ENCODE data around the gene GRID1.

GRID1 gene

DNA sequence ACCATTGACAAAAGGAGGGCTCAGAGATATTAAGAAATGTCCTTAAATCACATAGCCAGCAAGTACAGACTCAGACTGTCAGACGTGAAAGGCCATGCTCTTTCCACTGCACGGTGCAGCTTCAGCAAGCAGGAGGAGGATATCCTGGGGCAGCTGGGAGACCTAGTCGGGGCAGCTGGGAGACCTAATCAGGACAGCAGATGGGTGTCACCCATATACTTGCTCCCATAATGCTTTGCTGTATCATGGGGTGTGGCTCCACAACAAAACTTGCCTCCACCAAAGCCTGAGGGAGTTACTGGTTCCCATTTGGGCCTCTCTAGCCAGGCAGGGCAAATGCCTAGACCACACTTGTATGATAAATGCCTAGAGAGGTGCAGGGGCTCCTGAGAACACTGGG, 55.4 kb downstream of the GRID1 start:
- peak; percentile 23 for DNase-seq

DNA sequence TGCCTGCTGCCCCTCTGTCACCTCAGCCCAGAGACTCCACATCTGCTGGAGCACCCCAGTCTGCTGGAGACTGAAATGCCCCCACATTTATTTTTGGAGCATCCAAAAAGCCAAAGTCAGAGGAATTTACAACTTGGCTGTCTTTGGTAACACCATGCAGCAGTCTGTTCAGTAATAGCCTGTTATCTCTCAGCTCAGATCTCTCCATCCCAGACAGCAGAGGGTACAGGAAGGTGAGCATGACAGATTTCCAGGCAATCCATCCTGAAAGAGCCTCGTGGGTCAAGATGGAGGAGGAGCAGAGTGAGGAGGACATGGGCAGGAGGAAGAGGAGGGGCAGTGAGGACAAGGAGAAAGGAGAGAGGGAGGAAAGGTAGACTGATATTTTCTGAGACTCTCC, 55.9 kb downstream of the GRID1 start:
- no peak for DNase-seq

DNA sequence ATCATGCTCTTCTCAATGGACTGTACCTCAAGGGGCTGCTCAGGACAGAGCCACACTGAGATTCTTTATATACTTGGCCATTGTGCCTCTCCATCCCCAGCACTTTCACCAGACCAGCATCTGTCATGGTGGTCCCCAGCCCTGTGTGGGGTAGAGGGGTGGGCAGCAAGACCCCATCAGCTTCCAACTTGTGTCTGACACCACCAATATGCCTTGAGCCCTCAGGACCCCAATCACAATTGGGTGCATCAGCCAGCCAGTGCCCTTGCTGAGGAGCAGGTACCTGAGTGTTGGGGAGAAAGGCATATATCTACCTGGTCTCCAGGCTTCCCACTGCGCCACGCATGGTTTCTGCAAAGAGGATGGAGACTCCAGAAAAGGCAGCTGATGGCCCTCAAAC, 56.3 kb downstream of the GRID1 start:
- no peak for DNase-seq

DNA sequence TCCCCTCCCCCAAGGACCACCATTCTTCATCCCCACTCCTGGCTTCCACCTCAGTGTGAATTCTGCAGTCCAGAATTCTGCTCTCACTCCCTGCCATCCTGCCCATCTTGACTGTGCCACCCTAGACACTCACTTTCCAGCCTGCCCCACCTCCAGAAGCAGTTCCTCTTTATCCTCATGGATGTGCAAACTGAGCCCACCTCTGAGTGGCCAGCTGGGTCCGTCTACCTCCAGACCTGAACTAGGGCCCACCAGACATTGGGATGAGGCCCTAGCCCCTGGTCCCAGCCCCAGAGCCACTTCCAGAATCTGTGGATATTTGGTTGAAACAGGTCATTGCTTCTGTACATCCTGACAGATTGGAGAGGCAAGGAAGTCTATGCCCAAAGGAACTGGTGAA, 58.5 kb downstream of the GRID1 start:
- no peak for DNase-seq

GRCh38 chr10:86306628-86307278, 59.8 kb downstream of the GRID1 start:
- DNase-seq: peak; percentile 68

- DNase-seq: no peak
Measured at GRCh38 chr10:86305521-86305920, 61.1 kb downstream of the GRID1 start.

- DNase-seq: no peak
Measured at GRCh38 chr10:86304436-86304835, 62.2 kb downstream of the GRID1 start.

- DNase-seq: no peak
Measured at GRCh38 chr10:86303626-86304025, 63.0 kb downstream of the GRID1 start.

DNA sequence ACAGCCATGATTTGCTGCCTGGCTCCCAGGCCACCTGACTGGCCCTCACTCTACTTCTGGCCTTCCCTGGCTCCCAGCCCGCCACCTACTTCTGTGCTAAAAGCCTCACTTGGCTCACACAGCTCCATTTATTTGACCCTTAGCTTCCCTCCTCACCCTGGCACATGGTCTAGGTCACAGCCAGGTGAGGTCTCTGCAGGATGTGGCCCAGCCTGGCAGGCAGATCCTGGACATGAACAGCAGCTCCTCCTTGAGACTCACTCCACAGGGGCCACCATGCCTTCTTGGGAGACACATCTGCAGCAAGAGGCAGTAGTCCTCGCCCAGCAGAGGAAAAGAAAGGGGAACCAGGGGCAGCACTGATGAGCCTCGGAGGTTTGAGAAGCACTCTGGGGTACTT, 64.6 kb downstream of the GRID1 start:
- DNase-seq: no peak

DNA sequence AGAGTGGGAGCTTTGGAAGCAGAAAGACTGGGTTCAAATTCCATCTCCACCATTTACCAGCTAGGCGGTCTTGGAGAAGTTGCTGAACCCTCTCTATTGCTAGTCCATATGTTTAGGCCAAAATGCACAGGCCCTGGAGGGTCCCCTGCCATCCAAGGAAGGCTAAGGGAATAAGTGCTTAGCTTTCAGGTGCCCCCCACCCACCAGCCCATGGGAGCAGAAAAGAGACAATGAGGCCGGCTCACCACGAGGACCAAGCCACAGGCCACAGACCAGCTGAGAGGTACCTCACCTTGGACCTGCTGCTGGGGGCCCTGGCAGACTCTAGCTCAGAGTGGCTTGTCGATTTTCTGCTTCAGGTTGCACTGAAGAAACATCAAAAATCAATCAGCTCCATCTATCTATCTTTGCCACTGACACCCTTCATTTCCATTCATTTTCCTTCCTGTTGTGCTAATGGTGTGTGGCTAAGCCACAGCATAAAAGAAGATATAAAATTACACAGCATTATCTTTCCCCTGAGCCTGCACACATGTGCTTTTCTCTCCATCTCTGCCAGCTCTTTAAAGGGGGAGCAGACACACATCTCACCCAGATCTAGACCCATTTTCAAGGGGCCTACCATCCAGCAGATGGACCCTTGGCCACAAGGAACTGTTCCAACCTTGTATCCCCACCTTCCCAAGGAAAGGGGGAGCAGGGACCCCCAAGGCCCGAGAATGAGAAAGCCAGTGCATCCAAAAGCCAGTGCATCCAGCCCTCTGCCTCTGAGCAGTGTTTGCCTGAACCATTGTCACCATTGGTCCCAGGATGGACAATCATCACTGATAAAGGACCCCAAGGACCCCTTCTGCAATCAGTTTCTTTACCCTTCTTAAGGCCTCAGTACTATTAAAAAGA, 65.4 kb downstream of the GRID1 start:
- DNase-seq: no peak

GRCh38 chr10:86300399-86300925, 66.1 kb downstream of the GRID1 start:
- DNase-seq: no peak

DNA sequence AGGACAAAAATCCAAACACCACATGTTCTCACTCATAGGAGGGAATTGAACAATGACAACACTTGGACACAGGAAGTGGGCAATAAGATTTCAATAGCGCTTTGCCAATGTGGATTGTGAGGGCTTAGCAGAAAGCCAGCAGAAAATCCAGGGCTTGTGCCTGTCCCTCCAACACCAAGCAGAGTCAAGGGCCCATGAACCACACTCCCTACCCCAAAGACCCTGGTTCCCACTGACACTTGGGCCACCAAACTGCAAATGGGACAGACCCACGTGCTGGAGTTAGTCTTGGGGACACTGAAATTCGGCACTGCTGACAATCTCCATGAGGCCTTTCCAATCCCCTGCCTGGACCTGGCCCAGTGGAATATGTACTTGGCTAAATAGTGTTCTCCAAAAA, 67.0 kb downstream of the GRID1 start:
- DNase-seq: no peak

DNA sequence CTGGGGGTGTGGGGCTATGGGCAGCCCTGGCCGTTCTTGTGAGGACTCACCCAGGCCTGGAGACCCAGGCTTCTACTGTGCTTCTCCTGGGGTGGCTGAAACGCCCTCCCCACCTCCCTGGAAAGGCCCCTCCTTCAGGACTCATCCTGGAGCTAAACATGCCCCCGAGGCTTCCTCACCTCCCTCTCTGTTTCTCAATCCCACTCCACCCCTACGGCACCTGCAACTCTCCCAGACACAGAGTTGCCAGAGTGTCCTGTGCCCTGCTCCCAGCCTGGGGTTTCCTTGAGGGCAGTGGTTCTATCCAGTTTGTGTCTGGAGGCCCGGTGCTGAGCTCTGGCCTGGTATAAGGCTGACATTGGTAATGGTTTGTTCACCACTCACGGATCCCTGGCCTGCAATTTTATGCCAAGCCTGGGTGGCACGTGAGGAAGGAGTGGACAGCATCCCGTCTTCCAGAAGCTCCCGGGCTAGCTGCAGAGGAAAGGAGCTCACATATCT, 68.0 kb downstream of the GRID1 start:
- no peak for DNase-seq

GRCh38 chr10:86295791-86296190, 70.8 kb downstream of the GRID1 start:
- no peak for DNase-seq

GRCh38 chr10:86295351-86295750, 71.2 kb downstream of the GRID1 start:
- no peak for DNase-seq

- DNase-seq: no peak
Measured at GRCh38 chr10:86294346-86295265, 72.0 kb downstream of the GRID1 start.

DNA sequence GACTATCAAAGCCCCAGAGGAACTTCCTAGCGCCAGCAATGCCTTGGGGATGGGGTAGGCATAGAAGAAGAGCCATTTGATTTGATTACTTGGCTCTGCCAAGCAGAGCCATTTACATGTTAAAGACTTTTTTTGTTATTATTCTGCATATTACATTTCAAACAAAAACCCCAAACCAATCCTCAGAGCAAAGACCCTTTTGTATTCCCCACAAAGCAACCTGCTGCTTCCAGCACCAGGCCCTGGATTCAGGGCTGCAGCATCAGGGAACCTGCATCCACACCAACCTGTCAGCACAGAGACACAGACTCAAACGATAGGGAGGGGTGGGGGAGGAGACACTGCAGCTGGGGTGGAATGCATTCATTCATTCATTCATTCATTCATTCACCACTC, 73.2 kb downstream of the GRID1 start:
- no peak for DNase-seq

DNA sequence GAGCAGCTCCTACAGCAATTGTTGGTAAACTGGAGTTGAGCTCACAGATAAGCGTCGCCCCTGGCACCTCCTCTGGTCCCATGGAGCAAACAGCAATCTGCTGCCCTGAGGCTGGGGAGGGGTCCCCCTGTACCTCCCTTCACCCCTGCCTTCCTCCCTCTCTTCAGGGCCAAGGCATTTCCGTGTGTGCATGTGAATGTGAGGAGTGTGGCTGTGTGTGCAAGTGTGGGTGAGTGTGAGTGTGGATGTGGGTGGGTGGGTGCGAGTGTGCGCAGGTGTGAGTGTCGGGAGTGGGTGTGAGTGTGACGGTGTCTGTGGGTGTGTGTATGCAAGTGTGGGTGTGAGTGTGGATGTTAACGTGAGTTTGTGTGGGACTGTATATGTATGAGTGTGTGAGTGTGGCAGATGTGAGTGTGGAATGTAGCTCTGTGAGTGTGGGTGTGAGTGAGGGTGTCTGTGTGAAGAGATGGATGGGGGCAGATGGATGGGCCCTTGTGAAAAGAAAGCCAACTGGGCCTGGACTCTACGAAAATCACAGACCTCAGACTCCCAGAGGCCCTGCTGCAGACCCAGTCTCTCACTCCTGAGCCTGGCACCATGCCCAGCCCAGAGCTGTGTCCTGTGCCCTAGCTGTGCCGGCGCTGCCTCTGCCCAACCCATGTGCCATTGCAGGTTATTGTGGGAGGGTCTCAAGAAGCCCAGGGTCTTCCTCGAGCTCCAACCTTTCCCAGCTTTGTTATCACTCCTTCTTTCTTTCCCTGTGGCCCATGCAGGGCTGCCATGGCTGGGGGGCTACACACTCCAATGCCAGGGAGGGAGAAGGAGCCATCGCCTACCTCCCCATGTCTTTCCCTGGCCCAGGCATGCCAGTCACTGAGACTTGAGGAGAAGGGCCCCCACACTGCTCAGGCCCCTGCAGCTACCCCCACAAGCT, 73.9 kb downstream of the GRID1 start:
- DNase-seq: no peak

GRCh38 chr10:86291616-86292340, 74.8 kb downstream of the GRID1 start:
- DNase-seq: no peak

- DNase-seq: no peak
Measured at GRCh38 chr10:86290933-86291615, 75.5 kb downstream of the GRID1 start.

GRCh38 chr10:86289577-86289868, 77.1 kb downstream of the GRID1 start:
- peak; percentile 3 for DNase-seq
